DOHH2 (cell line): ENCODE data around the gene PTPRN2.

Experiments
- H3F3A ChIP-seq: fragments of 200-600 bp; sonication (generic), shearing (Covaris generic); 2 replicates; pipeline ENCODE4 v1.6.0; 2016; ENCODE audit warnings: antibody characterized with exemption, mild to moderate bottlenecking; ENCODE audit not compliant: control insufficient read depth, insufficient read depth
- H3K27ac ChIP-seq: fragments of 200-600 bp; sonication (generic); 2 replicates; pipeline ENCODE4 v1.5.1; 2014; ENCODE audit warnings: low read depth, mild to moderate bottlenecking, low read length, moderate library complexity
- H3K27me3 ChIP-seq: fragments of 200-600 bp; sonication (generic); 2 replicates; pipeline ENCODE4 v1.6.1; 2014; ENCODE audit warnings: mild to moderate bottlenecking, low read length, mixed read lengths; ENCODE audit not compliant: control insufficient read depth
- H3K36me3 ChIP-seq: fragments of 200-600 bp; sonication (generic); 2 replicates; pipeline ENCODE4 v1.6.1; 2014; ENCODE audit warnings: mild to moderate bottlenecking, low read length, moderate library complexity, mixed read lengths; ENCODE audit not compliant: control insufficient read depth
- H3K4me1 ChIP-seq: fragments of 200-600 bp; sonication (generic); 2 replicates; pipeline ENCODE4 v1.6.1; 2014; ENCODE audit warnings: mild to moderate bottlenecking, low read length, mixed read lengths; ENCODE audit not compliant: control insufficient read depth
- H3K4me2 ChIP-seq: fragments of 200-600 bp; sonication (generic); 2 replicates; pipeline ENCODE4 v1.6.0; 2014; ENCODE audit warnings: mild to moderate bottlenecking, low read length, moderate library complexity
- H3K4me3 ChIP-seq: fragments of 200-600 bp; sonication (generic); 2 replicates; pipeline ENCODE4 v1.5.1; 2014; ENCODE audit warnings: mild to moderate bottlenecking, low read length, mixed read lengths
- H3K79me2 ChIP-seq: fragments of 200-600 bp; sonication (generic); 2 replicates; pipeline ENCODE4 v1.6.1; 2014; ENCODE audit warnings: mild to moderate bottlenecking, low read length, mixed read lengths; ENCODE audit not compliant: control insufficient read depth
- H3K9me2 ChIP-seq: fragments of 200-600 bp; sonication (generic); replicated peaks from 2 replicates; pipeline ENCODE4 v1.6.1; 2014; ENCODE audit warnings: mild to moderate bottlenecking, low read length, mixed read lengths; ENCODE audit not compliant: control insufficient read depth
- H3K9me3 ChIP-seq: fragments of 200-600 bp; sonication (generic); 2 replicates; pipeline ENCODE4 v1.6.1; 2014; ENCODE audit warnings: antibody characterized with exemption, low read length, mixed read lengths; ENCODE audit not compliant: control insufficient read depth, insufficient read depth
- H4K20me1 ChIP-seq: fragments of 200-600 bp; sonication (generic); 2 replicates; pipeline ENCODE4 v1.6.0; 2014; ENCODE audit warnings: low read depth, mild to moderate bottlenecking, antibody characterized with exemption, low read length, moderate library complexity; ENCODE audit not compliant: control insufficient read depth, insufficient read depth
- EZH2phosphoT487 ChIP-seq: fragments of 200-600 bp; sonication (generic); IDR thresholded peaks from 2 replicates; pipeline ENCODE4 v1.6.1; 2017; ENCODE audit warnings: borderline replicate concordance, mild to moderate bottlenecking, antibody characterized with exemption, low read length, moderate library complexity, mixed read lengths
- TF ChIP-seq, protein P1 (sequence below): fragments of 200-600 bp; sonication (generic); IDR thresholded peaks from one replicate; pipeline ENCODE4 v1.5.1; 2014; ENCODE audit warnings: antibody characterized with exemption, mild to moderate bottlenecking, low read depth, low read length; ENCODE audit not compliant: poor library complexity, severe bottlenecking

PTPRN2 gene

GRCh38 chr7:158237672-158238335 lies 349.8 kb downstream of the PTPRN2 start:
- Histone ChIP-seq H4K20me1 (no peaks in the 10 kb centered on the region), H3K79me2 (no peaks in the 10 kb centered on the region), H3K4me2 (no peak overlapping the region), H3K4me1 (no peaks in the 10 kb centered on the region), H3K27me3 (no peaks in the 10 kb centered on the region), H3K9me3 (peaks cover 21% of the 10 kb centered on the region; the same call in 1 of the 2 replicates), H3K9me2 (no peaks in the 10 kb centered on the region), H3K36me3 (no peaks in the 10 kb centered on the region), H3K4me3 (no peak overlapping the region), H3K27ac (no peak overlapping the region), H3F3A (no peaks in the 10 kb centered on the region)
- TF ChIP-seq, protein P1, sequence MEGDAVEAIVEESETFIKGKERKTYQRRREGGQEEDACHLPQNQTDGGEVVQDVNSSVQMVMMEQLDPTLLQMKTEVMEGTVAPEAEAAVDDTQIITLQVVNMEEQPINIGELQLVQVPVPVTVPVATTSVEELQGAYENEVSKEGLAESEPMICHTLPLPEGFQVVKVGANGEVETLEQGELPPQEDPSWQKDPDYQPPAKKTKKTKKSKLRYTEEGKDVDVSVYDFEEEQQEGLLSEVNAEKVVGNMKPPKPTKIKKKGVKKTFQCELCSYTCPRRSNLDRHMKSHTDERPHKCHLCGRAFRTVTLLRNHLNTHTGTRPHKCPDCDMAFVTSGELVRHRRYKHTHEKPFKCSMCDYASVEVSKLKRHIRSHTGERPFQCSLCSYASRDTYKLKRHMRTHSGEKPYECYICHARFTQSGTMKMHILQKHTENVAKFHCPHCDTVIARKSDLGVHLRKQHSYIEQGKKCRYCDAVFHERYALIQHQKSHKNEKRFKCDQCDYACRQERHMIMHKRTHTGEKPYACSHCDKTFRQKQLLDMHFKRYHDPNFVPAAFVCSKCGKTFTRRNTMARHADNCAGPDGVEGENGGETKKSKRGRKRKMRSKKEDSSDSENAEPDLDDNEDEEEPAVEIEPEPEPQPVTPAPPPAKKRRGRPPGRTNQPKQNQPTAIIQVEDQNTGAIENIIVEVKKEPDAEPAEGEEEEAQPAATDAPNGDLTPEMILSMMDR = no peak
- no peak for TF ChIP-seq EZH2phosphoT487

DNA sequence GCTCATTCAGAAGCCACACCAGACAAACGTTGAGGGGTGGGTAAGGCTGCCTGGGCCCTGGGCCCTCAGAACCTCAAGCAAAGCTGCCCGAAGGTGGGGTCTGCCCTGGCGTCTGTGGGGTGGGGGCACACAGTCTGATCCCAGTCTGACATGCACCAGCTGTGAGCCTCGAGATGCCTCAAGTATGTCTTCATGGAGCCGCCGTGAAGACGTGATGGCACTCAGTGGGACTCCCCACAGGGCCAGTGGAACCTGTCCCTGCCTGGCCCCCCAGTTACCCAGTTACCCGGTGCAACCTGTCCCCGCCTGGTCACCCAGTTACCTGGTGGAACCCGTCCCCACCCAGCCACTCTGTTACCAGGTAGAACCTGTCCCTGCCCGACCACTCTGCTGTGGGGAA lies 351.2 kb downstream of the PTPRN2 start:
- Histone ChIP-seq H3K79me2 (no peaks in the 10 kb centered on the region), H3K4me1 (no peaks in the 10 kb centered on the region), H3K4me3 (no peak overlapping the region), H3K9me3 (peaks cover 21% of the 10 kb centered on the region; the same call in 1 of the 2 replicates), H3F3A (no peaks in the 10 kb centered on the region), H3K9me2 (no peaks in the 10 kb centered on the region), H3K27me3 (no peaks in the 10 kb centered on the region), H3K36me3 (no peaks in the 10 kb centered on the region), H3K4me2 (no peak overlapping the region), H4K20me1 (no peaks in the 10 kb centered on the region), H3K27ac (no peak overlapping the region)
- TF ChIP-seq, protein P1 = no peak
- no peak for TF ChIP-seq EZH2phosphoT487

- Histone ChIP-seq H3K4me3 (no peak overlapping the region), H3F3A (no peaks in the 10 kb centered on the region), H3K9me3 (peaks cover 21% of the 10 kb centered on the region; the same call in 1 of the 2 replicates), H3K27ac (no peak overlapping the region), H3K4me2 (no peak overlapping the region), H4K20me1 (no peaks in the 10 kb centered on the region), H3K36me3 (no peaks in the 10 kb centered on the region), H3K4me1 (no peaks in the 10 kb centered on the region), H3K27me3 (no peaks in the 10 kb centered on the region), H3K9me2 (no peaks in the 10 kb centered on the region), H3K79me2 (no peaks in the 10 kb centered on the region)
- no peak for TF ChIP-seq EZH2phosphoT487
- TF ChIP-seq, protein P1 = no peak
These were observed 351.8 kb downstream of the PTPRN2 start for GRCh38 chr7:158235862-158236261.

DNA sequence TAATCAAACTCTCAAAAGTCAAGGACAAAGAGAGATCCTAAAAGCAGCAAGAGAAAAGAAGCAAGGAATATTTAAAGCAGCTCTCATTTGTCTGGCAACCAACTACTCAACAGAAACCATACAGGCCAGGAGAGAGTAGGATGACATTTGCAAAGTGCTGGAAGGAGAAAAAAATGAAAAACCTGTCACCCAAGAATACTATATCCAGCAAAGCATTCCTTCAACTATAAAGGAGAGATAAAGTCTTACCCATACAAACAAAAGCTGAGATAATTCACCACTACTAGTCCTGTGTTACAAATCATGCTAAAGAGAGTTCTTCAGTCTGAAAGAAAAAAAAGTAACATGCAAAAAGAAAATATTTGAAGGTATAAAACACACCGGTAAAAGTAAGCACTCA lies 357.7 kb downstream of the PTPRN2 start:
- Histone ChIP-seq H3F3A (no peaks in the 10 kb centered on the region), H3K4me2 (no peak overlapping the region), H3K27me3 (no peaks in the 10 kb centered on the region), H3K36me3 (no peaks in the 10 kb centered on the region), H4K20me1 (no peaks in the 10 kb centered on the region), H3K9me3 (no peaks in the 10 kb centered on the region), H3K4me3 (no peak overlapping the region), H3K9me2 (no peaks in the 10 kb centered on the region), H3K27ac (no peak overlapping the region), H3K4me1 (no peaks in the 10 kb centered on the region), H3K79me2 (no peaks in the 10 kb centered on the region)
- no peak for TF ChIP-seq EZH2phosphoT487
- TF ChIP-seq, protein P1 = no peak
